Prostate gland (tissue), 2 donors: ENCODE results near the gene RGS17.
A peak's percentile ranks its signal among the peaks of the same experiment; 100 is the strongest.

Source experiments
- CTCF ChIP-seq, 4 experiments: fragments of 200-600 bp in 2 of 4; fragments of 450-650 bp in 2 of 4; sonication (generic) in 2 of 4; IDR thresholded peaks; 1 replicate in 3 of 4; 2 replicates in 1 of 4; pipeline ENCODE4 v1.5.1; 2016 to 2019; ENCODE audit warnings: antibody characterized with exemption in 4 of 4, mild to moderate bottlenecking in 2 of 4, moderate library complexity in 2 of 4
- POLR2A ChIP-seq: fragments of 450-650 bp; IDR thresholded peaks from one replicate; pipeline ENCODE4 v1.6.1; 2016; ENCODE audit warnings: antibody characterized with exemption, mild to moderate bottlenecking
- POLR2AphosphoS5 ChIP-seq: sonication (generic); formaldehyde crosslinking; IDR thresholded peaks from one replicate; pipeline ENCODE4 v1.6.1; 2017; ENCODE audit warnings: antibody characterized with exemption

DNA sequence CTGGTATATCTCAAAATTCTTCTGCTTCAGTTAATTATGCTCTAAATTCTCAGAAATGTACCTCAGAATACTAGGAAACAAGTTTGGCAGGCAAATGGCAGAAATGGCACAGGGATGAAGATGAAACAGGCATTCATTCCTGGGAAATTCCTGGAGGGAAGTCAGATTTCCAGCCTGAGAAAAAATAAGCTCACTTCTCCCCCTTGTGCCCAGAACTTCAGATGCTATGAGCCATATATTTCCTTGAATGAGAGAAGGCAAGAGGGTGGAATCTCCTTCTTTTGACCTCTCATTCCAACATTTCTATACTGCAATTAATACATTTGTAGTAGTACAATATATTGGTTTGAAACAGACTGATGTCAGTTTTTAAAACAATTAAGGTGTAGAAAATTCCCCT is 22.8 kb downstream of the RGS17 start:
- TF ChIP-seq CTCF (IDR thresholded peaks at IDR 0.05) = peak in 1 of 4 experiments; percentile 18
- TF ChIP-seq POLR2A = no peak
- TF ChIP-seq POLR2AphosphoS5 = no peak
